ENCODE data around the gene SRGAP3.

The SRGAP3 gene

DNA sequence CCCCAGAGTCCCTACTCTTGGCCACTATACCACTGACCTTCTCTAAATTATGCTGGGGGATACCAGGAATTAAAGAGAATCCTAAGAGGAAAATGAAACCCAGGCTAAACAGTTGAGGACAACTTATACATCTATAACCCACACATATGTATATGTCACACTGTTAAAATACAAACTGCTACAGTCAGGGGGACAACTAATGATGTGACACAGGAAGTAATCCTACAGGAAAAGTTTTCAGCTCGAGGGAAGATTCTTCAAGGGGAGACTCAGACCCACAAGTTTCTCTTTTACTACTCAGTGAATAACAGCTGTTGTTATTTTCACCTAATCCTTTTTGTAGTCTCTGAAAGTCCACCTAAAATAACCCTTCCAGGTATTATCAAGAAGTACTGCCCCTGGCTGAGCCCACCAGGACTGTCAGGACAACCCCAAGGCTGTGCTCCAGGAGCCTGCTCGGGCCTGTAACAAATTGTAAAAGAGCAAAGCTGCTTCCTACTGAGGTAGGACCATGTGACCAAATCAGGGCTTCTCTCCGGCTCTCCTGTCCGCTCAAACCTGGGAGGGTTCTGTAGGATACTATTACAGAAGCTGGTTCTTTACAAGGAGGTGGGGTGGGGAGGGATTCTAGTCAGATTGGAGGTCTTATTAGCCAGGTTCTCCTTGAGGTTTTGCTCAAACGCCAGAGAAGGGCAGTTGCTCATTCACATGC lies 91.6 kb downstream of the SRGAP3 start:
- H3K9me3 ChIP-seq (ENCODE audit: control extremely low read depth in 1 of 5, control insufficient read depth in 4 of 5, insufficient read depth in 2 of 5, low read depth in 1 of 5, low read length in 4 of 5), result no peaks in the 10 kb centered on the region
- WGBS (ENCODE audit: insufficient coverage), result 96% methylated on average over 5 of the region's 5 CpGs
- ChIA-PET POLR2A (no interaction called here), CTCF (no interaction called here)
- no peak overlapping the region for H3K4me3 ChIP-seq (ENCODE audit: control insufficient read depth in 1 of 7, extremely low read depth in 1 of 7, insufficient read depth in 4 of 7, low read depth in 2 of 7, low read length in 6 of 7)
- no peak for DNase-seq
- H3K36me3 ChIP-seq (ENCODE audit: control insufficient read depth in 4 of 4, insufficient read depth in 4 of 4, low read length in 3 of 4), result no peaks in the 10 kb centered on the region
- no peak overlapping the region for H3K27ac ChIP-seq (ENCODE audit: insufficient read depth in 1 of 2, low read depth in 1 of 2, low read length in 2 of 2, poor library complexity in 1 of 2, severe bottlenecking in 2 of 2)
- H3K27me3 ChIP-seq (replicated peaks in 2 of 5; ENCODE audit: control insufficient read depth in 4 of 5, insufficient read depth in 5 of 5, low read length in 4 of 5), result no peaks in the 10 kb centered on the region
- H3K4me1 ChIP-seq (ENCODE audit: control extremely low read depth in 1 of 4, control insufficient read depth in 4 of 4, insufficient read depth in 4 of 4, low read length in 3 of 4), result no peaks in the 10 kb centered on the region

DNA sequence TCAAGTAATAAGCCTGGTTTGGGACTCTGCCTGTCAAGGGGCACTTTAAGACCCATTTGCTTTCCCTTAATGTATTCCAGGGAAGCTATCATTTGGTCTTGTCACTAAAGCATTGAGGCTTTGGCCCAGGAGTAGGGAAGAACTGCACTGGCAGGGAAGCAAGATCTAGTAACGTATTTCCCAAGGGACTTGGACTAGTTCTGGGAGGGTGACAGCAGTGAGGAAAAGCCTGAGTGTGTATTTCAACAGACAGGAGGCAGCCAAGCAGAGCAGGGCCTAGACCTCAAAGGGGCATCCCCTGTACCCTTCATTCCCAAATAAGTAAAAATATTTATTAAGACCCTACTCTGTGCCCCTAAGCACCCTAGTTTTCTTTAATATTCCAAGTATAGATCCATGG lies 92.8 kb downstream of the SRGAP3 start:
- Histone ChIP-seq H3K27me3 (replicated peaks in 2 of 5; ENCODE audit: control insufficient read depth in 4 of 5, insufficient read depth in 5 of 5, low read length in 4 of 5) (no peaks in the 10 kb centered on the region), H3K36me3 (ENCODE audit: control insufficient read depth in 4 of 4, insufficient read depth in 4 of 4, low read length in 3 of 4) (no peaks in the 10 kb centered on the region), H3K27ac (ENCODE audit: insufficient read depth in 1 of 2, low read depth in 1 of 2, low read length in 2 of 2, poor library complexity in 1 of 2, severe bottlenecking in 2 of 2) (no peak overlapping the region), H3K9me3 (ENCODE audit: control extremely low read depth in 1 of 5, control insufficient read depth in 4 of 5, insufficient read depth in 2 of 5, low read depth in 1 of 5, low read length in 4 of 5) (peaks cover 0 to 3% (median 0%) of the 10 kb centered on the region in 5 experiments), H3K4me1 (ENCODE audit: control extremely low read depth in 1 of 4, control insufficient read depth in 4 of 4, insufficient read depth in 4 of 4, low read length in 3 of 4) (no peaks in the 10 kb centered on the region), H3K4me3 (ENCODE audit: control insufficient read depth in 1 of 7, extremely low read depth in 1 of 7, insufficient read depth in 4 of 7, low read depth in 2 of 7, low read length in 6 of 7) (no peak overlapping the region)
- WGBS (ENCODE audit: insufficient coverage), result 90% methylated on average over 1 of the region's 1 CpG
- ChIA-PET POLR2A (no interaction called here), CTCF (interaction anchor here (0.8 kb wide), 1 partner anchor 10 kb away, joined by 3 read pairs; no protein-coding TSS in a partner anchor)
- DNase-seq, result no peak

DNA sequence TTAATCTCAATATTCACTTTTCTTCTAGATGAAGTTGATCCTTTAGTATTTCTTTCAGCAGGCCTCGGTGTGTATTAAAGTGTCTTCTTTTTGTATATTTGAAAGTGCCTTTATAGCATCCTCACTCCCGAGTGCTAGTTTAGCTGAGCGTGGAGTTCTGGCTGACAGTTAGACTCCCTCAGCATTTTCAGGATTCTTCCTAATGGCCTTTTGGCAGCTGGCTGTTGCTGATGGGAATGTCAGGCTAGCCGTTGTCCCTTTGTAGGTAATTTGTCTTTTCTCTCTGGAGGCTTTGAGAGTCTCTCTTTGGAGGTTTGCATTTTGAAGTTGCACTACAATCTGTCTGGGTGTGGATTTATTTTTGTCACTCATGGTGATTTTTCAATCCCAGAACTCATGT lies 94.4 kb downstream of the SRGAP3 start:
- 100% methylated on average over 1 of the region's 4 CpGs for WGBS (ENCODE audit: insufficient coverage)
- Histone ChIP-seq H3K4me1 (ENCODE audit: control extremely low read depth in 1 of 4, control insufficient read depth in 4 of 4, insufficient read depth in 4 of 4, low read length in 3 of 4) (no peaks in the 10 kb centered on the region), H3K36me3 (ENCODE audit: control insufficient read depth in 4 of 4, insufficient read depth in 4 of 4, low read length in 3 of 4) (no peaks in the 10 kb centered on the region), H3K27ac (ENCODE audit: insufficient read depth in 1 of 2, low read depth in 1 of 2, low read length in 2 of 2, poor library complexity in 1 of 2, severe bottlenecking in 2 of 2) (no peak overlapping the region), H3K4me3 (ENCODE audit: control insufficient read depth in 1 of 7, extremely low read depth in 1 of 7, insufficient read depth in 4 of 7, low read depth in 2 of 7, low read length in 6 of 7) (no peak overlapping the region), H3K27me3 (replicated peaks in 2 of 5; ENCODE audit: control insufficient read depth in 4 of 5, insufficient read depth in 5 of 5, low read length in 4 of 5) (no peaks in the 10 kb centered on the region), H3K9me3 (ENCODE audit: control extremely low read depth in 1 of 5, control insufficient read depth in 4 of 5, insufficient read depth in 2 of 5, low read depth in 1 of 5, low read length in 4 of 5) (peaks cover 0 to 19% (median 9%) of the 10 kb centered on the region in 5 experiments)
- CTCF ChIA-PET, result no interaction called here
- DNase-seq, result no peak
- POLR2A ChIA-PET, result no interaction called here

DNA sequence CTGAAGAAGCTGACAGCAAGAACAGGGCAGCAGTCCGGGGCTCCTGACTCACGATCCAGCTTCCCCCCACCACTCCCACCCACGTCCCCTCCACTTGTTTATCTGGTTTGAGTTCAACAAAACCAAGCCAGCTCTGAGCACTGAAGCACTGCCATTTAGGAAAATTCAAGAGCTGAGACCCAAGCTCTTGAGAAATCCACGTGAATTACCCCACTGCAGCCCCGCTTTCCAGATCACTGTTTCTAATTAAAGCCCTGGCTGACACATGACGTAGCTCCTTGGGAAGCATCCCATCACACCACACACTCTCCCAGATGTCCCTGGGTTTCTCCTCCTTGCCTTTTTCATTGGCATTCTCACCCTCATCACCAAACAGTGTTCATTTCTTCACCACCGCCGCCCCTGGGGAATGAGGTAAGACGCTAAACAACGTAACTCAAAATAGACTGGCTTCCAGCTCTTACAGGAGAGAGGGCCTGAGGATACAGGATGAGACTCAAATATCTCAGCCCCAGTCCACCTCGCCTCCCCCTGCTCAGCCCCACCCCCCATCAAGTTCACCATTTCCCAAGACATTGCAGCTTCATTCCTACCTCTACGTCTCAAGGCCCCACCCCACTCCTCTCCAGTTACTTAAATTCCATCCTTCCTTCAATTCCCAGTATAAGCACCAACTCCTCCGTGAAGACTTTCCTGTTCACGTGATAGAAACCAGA lies 95.4 kb downstream of the SRGAP3 start:
- Histone ChIP-seq H3K4me3 (ENCODE audit: control insufficient read depth in 1 of 7, extremely low read depth in 1 of 7, insufficient read depth in 4 of 7, low read depth in 2 of 7, low read length in 6 of 7) (no peak overlapping the region), H3K4me1 (ENCODE audit: control extremely low read depth in 1 of 4, control insufficient read depth in 4 of 4, insufficient read depth in 4 of 4, low read length in 3 of 4) (no peaks in the 10 kb centered on the region), H3K36me3 (ENCODE audit: control insufficient read depth in 4 of 4, insufficient read depth in 4 of 4, low read length in 3 of 4) (no peaks in the 10 kb centered on the region), H3K27ac (ENCODE audit: insufficient read depth in 1 of 2, low read depth in 1 of 2, low read length in 2 of 2, poor library complexity in 1 of 2, severe bottlenecking in 2 of 2) (no peak overlapping the region), H3K9me3 (ENCODE audit: control extremely low read depth in 1 of 5, control insufficient read depth in 4 of 5, insufficient read depth in 2 of 5, low read depth in 1 of 5, low read length in 4 of 5) (peaks cover 0 to 23% (median 9%) of the 10 kb centered on the region in 5 experiments), H3K27me3 (replicated peaks in 2 of 5; ENCODE audit: control insufficient read depth in 4 of 5, insufficient read depth in 5 of 5, low read length in 4 of 5) (no peaks in the 10 kb centered on the region)
- no peak for DNase-seq
- POLR2A ChIA-PET, result no interaction called here
- CTCF ChIA-PET, result interaction anchor here (0.6 to 1.1 kb wide), 2 partner anchors 9 to 183 kb away, joined by 3 read pairs; no protein-coding TSS in a partner anchor
- 95% methylated on average over 9 of the region's 14 CpGs for WGBS (ENCODE audit: insufficient coverage)

DNA sequence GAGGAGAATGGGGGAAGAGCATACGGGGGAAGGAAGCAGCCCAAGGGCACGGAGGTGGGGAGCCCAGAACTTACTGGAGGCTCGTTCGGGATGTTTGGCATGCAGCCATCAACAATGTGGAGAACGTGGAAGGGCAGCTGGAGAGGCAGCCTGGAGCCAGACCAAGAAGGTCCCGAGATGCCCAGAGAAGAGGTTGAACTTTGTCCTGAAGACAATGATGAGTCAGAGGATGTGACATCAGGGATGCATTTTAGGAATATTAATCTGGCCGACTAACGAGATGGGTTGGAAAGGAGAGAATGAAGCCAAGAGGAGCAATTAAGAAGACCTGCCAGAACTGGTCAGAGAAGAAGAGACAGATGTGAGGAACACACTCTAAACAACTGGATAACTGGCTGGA lies 98.2 kb downstream of the SRGAP3 start:
- no peak for DNase-seq
- ChIA-PET CTCF (no interaction called here), POLR2A (no interaction called here)
- no peaks in the 10 kb centered on the region for H3K36me3 ChIP-seq (ENCODE audit: control insufficient read depth in 4 of 4, insufficient read depth in 4 of 4, low read length in 3 of 4)
- H3K27ac ChIP-seq (ENCODE audit: insufficient read depth in 1 of 2, low read depth in 1 of 2, low read length in 2 of 2, poor library complexity in 1 of 2, severe bottlenecking in 2 of 2), result no peak overlapping the region
- H3K4me3 ChIP-seq (ENCODE audit: control insufficient read depth in 1 of 7, extremely low read depth in 1 of 7, insufficient read depth in 4 of 7, low read depth in 2 of 7, low read length in 6 of 7), result no peak overlapping the region
- peaks cover 0 to 23% (median 9%) of the 10 kb centered on the region in 5 experiments for H3K9me3 ChIP-seq (ENCODE audit: control extremely low read depth in 1 of 5, control insufficient read depth in 4 of 5, insufficient read depth in 2 of 5, low read depth in 1 of 5, low read length in 4 of 5)
- H3K27me3 ChIP-seq (replicated peaks in 2 of 5; ENCODE audit: control insufficient read depth in 4 of 5, insufficient read depth in 5 of 5, low read length in 4 of 5), result no peaks in the 10 kb centered on the region
- H3K4me1 ChIP-seq (ENCODE audit: control extremely low read depth in 1 of 4, control insufficient read depth in 4 of 4, insufficient read depth in 4 of 4, low read length in 3 of 4), result no peaks in the 10 kb centered on the region
- WGBS (ENCODE audit: insufficient coverage), result 100% methylated on average over 8 of the region's 8 CpGs

DNA sequence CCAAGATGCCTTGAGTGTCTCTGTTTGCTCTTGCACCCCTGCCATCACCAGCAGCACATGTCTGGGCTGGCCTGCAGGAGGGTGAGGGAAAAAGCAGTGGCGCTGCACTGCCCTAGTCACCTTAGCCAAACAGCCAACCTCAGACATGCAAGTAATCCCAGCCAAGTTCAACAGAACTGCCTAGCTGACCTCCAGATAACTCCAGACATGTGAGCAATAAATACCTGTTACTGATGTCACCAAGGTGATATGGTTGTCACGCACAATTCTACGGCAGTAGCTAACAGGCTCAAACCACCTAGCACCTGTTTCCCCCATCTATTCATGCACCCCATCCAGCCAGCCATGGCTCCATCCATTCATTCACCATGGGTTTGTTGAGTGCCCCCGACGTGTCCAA lies 99.9 kb downstream of the SRGAP3 start:
- WGBS (ENCODE audit: insufficient coverage), result 97% methylated on average over 5 of the region's 5 CpGs
- ChIA-PET POLR2A (no interaction called here), CTCF (no interaction called here)
- DNase-seq, result no peak
- Histone ChIP-seq H3K27me3 (replicated peaks in 2 of 5; ENCODE audit: control insufficient read depth in 4 of 5, insufficient read depth in 5 of 5, low read length in 4 of 5) (no peaks in the 10 kb centered on the region), H3K9me3 (ENCODE audit: control extremely low read depth in 1 of 5, control insufficient read depth in 4 of 5, insufficient read depth in 2 of 5, low read depth in 1 of 5, low read length in 4 of 5) (peaks cover 0 to 25% (median 10%) of the 10 kb centered on the region in 5 experiments), H3K4me3 (ENCODE audit: control insufficient read depth in 1 of 7, extremely low read depth in 1 of 7, insufficient read depth in 4 of 7, low read depth in 2 of 7, low read length in 6 of 7) (no peak overlapping the region), H3K4me1 (ENCODE audit: control extremely low read depth in 1 of 4, control insufficient read depth in 4 of 4, insufficient read depth in 4 of 4, low read length in 3 of 4) (no peaks in the 10 kb centered on the region), H3K36me3 (ENCODE audit: control insufficient read depth in 4 of 4, insufficient read depth in 4 of 4, low read length in 3 of 4) (no peaks in the 10 kb centered on the region), H3K27ac (ENCODE audit: insufficient read depth in 1 of 2, low read depth in 1 of 2, low read length in 2 of 2, poor library complexity in 1 of 2, severe bottlenecking in 2 of 2) (no peak overlapping the region)

DNA sequence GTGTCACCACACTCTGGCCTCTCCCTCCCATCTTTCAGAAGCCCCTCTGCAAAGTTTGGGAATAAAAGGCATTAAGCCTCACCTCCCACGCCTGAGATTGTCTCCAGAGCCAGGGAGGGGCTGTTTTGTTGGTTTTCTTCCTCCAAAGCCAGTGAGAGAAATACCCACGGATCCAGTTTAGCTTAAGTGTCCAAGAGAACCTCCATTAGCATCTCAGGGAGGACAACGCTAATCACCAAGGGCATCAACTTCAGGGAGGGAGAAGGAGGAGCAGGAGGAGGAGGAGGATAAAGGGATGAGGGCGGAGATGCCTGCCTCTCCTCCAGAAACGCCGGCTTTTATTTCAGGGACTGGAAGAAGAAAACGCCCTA lies 101.6 kb downstream of the SRGAP3 start:
- no peak overlapping the region for H3K4me3 ChIP-seq (ENCODE audit: control insufficient read depth in 1 of 7, extremely low read depth in 1 of 7, insufficient read depth in 4 of 7, low read depth in 2 of 7, low read length in 6 of 7)
- 97% methylated on average over 6 of the region's 7 CpGs for WGBS (ENCODE audit: insufficient coverage)
- H3K9me3 ChIP-seq (ENCODE audit: control extremely low read depth in 1 of 5, control insufficient read depth in 4 of 5, insufficient read depth in 2 of 5, low read depth in 1 of 5, low read length in 4 of 5), result peaks cover 0 to 29% (median 14%) of the 10 kb centered on the region in 5 experiments
- CTCF ChIA-PET, result no interaction called here
- no peaks in the 10 kb centered on the region for H3K27me3 ChIP-seq (replicated peaks in 2 of 5; ENCODE audit: control insufficient read depth in 4 of 5, insufficient read depth in 5 of 5, low read length in 4 of 5)
- POLR2A ChIA-PET, result no interaction called here
- peaks cover 0 to under 1% (median 0%) of the 10 kb centered on the region in 4 experiments for H3K4me1 ChIP-seq (ENCODE audit: control extremely low read depth in 1 of 4, control insufficient read depth in 4 of 4, insufficient read depth in 4 of 4, low read length in 3 of 4)
- no peak overlapping the region for H3K27ac ChIP-seq (ENCODE audit: insufficient read depth in 1 of 2, low read depth in 1 of 2, low read length in 2 of 2, poor library complexity in 1 of 2, severe bottlenecking in 2 of 2)
- H3K36me3 ChIP-seq (ENCODE audit: control insufficient read depth in 4 of 4, insufficient read depth in 4 of 4, low read length in 3 of 4), result no peaks in the 10 kb centered on the region
- no peak for DNase-seq

Data from common myeloid progenitor, CD34-positive (primary cell).